ENCODE results near the gene ALS2. TPM values are rescaled to one million over a fixed set of nuclear protein-coding genes. Genes with fewer than 3 reads are reported as not detected.

Gene ALS2
- total and polyA plus RNA-seq, 2 of the 8 experiments (the other 6 are each of a cell fraction or from before 2014, with no cell fraction given): 12.1 to 34.5 TPM

DNA sequence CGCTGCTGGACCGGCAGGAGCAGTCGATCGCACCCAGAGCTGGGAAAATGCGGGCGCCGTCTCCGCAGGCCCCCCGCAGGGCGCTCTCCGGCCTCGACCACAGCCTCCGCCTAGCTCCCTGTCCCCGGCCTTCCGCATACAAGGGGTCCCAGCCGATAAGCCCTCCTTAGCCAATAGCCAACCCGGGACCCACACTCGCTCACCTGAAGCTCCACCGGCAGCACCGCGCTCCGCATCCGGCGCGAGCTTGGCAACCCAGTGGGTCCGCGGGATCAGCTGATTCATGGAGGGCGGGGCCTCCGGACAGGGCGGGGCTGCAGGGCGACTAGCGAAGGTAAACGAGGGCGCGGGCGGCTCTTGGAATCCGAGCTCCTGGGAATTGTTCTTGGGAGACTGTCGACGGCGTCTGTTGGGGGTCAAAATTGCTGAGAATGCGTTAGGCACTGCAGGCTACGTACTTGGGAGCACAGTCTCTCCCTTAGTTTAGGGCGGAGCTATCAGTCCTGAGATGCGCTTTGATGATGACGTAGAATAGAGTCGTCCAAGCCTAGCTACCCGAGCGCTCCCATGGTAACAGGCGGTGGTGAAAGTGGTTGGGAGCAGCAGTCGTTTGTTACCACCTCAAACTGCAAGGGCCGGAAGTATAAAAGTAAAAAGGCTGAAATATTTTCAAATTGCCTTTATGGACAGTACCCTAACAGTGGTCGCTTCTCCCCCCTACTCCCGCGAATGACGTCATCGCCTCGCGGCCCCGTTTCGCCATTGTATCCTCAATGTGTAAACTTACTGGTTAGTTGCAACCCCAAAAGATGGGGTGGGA lies at the start of gene ALS2 (continued):
- TF ChIP-seq POLR2AphosphoS5 (IDR thresholded peaks at IDR 0.05; ENCODE audit: low read depth, low read length): peak; percentile 80; the same call in 1 of the 2 replicates
- TF ChIP-seq SIX5 (IDR thresholded peaks at IDR 0.05; ENCODE audit: low read depth, low read length): no peak
- no peak for TF ChIP-seq FOSL1 (IDR thresholded peaks at IDR 0.05; ENCODE audit: insufficient read depth, low read depth, low read length)

Measured in H1 (cell line).